HG03108 (cell line): ENCODE measurements around the gene EFTUD2.
"Not testable (repeated sequence)": the region's sequence is repeated elsewhere in the genome, so short reads cannot be mapped to it uniquely, and the experiment has no call there.

Experiments
- ATAC-seq: cut with Tn5 transposase; IDR thresholded peaks from one replicate; pipeline ENCODE4 v1.9.1; 2021; ENCODE audit warnings: moderate library complexity; ENCODE audit not compliant: unreplicated experiment

Gene EFTUD2

DNA sequence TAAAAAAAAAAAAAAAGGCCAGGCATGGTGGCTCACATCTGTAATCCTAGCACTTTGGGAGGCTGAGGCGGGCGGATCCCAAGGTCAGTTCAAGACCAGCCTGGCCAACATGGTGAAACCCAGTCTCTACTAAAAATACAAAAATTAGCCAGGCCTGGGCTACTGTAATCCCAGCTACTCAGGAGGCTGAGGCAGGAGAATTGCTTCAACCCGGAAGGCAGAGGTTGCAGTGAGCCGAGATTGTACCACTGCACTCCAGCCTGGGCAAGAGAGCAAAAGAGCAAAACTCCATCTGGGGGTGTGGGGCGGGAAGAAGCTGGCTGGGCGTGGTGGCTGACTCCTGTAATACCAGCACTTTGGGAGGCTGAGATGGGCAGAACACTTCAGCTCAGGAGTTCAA is 80.7 kb downstream of the EFTUD2 start:
- not testable (repeated sequence) for ATAC-seq

GRCh38 chr17:44812263-44812662 is 87.0 kb downstream of the EFTUD2 start:
- ATAC-seq, result no peak

DNA sequence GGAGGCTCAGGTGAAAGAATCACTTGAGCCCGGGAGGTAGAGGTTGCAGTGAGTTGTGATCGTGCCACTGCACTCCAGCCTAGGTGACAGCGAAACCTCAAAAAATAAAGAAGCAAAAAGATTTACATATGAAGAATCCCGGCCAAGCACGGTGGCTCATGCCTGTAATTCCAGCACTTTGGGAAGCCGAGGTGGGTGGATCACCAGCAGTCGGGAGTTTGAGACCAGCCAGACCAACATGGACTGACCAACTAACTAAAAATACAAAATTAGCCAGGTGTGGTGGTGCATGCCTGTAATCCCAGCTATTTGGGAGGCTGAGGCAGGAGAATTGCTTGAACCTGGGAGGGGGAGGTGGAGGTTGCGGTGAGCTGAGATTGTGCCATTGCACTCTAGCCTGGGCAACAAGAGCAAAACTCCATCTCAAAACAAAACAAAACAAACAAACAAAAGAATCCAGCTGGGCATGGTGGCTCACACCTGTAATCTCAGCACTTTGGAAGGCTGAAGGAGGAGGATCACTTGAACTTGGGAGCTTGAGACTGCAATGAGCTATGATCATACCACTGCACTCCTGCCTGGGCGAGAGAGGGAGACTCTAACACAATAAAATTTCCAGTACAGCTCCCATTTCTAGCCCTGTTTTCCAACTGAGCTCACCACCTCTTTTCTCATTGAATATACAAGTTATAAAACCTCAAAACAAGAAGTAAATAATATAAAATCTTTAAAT is 90.4 kb downstream of the EFTUD2 start:
- not testable (repeated sequence) for ATAC-seq

GRCh38 chr17:44808156-44808555 is 91.1 kb downstream of the EFTUD2 start:
- ATAC-seq, result no peak

DNA sequence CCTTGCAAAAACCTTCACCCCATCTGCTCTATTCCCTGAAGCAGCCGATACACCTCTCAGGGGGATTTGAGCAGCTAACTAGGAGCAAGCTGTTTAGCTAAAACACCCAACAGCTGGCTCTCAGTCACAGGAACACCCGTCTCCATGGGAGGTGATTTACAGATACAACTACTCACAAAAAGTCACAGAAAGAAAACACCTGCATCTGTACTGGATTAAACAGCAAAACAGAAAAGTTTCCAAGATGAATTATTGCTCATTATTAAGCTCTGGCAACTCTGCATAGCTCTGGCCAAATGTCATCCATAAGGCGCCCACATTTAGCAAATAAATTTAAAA is 91.5 kb downstream of the EFTUD2 start:
- no peak for ATAC-seq

DNA sequence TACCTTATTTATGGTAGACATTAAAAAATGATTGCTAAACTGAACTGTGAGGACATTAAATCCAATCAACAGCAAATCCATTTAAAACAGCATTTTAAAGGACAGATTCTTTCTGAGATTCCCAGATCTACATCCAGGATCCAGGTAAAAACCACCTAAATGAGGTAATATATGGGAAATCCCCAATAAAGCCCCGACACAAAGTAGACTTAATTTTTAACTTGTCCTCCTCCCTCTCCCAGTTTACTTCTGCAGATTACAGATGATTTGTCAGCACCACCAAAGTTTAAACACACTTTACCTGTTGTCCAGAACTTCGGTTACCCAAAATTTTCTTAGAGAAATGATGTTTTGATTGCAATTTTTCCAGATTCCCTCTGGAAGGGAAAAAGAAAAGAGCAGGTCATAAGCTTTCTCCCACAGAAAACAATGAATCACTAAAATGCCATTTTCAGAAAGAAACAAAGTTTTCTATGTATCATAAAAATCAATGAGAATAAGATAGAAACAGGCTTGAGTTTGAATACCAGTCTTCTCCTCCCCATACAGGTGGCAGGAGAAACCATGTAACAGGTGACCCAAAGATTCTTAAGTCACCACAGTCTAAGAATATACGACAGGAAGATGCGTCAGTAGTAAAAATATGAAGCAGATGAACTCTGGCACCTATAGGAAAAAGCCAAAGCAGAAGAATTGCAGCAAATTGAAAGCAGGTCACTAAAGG is 92.0 kb downstream of the EFTUD2 start:
- ATAC-seq, result no peak

DNA sequence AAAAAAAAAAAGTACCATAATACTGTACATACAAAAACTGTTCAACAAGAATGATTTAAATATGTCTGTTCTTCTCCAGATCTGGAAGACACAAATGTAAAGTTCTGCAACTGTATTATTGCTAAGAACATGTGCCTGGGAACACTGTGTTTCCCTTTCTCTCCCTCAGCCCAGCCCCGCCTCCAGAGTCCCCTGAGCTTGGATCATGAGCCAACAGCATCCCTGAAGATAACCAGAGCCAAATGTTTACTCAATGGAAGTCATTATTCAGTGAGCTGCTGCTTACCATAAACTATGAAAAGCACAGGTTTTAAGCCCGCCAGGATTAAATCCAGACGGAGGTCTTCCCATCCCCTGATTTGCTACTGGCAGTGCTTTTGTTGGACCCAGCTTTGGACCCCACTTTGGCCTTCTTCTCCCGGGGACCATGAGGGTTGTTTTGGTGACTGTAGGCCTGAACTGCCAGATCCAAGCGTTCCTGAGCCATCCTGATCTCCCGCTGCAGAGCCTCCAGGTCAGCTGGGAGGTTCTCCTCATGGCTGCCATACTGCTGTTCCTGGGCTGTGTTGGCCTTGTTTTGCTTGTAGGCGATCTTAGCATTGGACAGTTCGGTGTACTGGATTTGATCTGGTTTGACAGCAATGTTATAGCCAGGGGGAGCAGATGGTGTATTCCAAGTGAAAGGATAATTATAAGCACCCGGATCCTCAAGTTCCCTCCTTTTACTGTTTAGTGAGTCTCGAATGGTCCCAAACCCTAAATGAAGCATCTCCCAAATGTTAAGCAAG is 94.7 kb downstream of the EFTUD2 start:
- no peak for ATAC-seq

GRCh38 chr17:44801880-44802279 is 97.4 kb downstream of the EFTUD2 start:
- ATAC-seq, result no peak
